Spleen (tissue), 11 donors: ENCODE results near the gene KIAA1143. TPM values are rescaled to one million over a fixed set of nuclear protein-coding genes. Genes with fewer than 3 reads are reported as not detected.

Experiments used
- DNase-seq: peaks from one replicate; pipeline ENCODE4 v3.0.0-alpha.2; 2020
- H3K27ac ChIP-seq, 8 donors: fragments of 200-600 bp; sonication (generic) in 7 of 8; 1 replicate in 4 of 8; 2 replicates in 4 of 8; pipeline versions ENCODE4 v1.5.0 to v1.8.0; 2016 to 2021; ENCODE audit warnings: inconsistent platforms in 4 of 8, mild to moderate bottlenecking in 4 of 8, moderate library complexity in 1 of 8
- H3K27me3 ChIP-seq, 7 donors: fragments of 200-600 bp; sonication (generic) in 6 of 7; replicated peaks in 1 of 7; 1 replicate in 4 of 7; 2 replicates in 3 of 7; pipeline versions ENCODE4 v1.5.0 to v1.8.0; 2016 to 2021; ENCODE audit warnings: inconsistent platforms in 3 of 7, mild to moderate bottlenecking in 1 of 7
- H3K36me3 ChIP-seq, 6 donors: fragments of 200-600 bp; sonication (generic) in 5 of 6; 1 replicate in 4 of 6; 2 replicates in 2 of 6; pipeline versions ENCODE4 v1.5.0 to v1.8.0; 2016 to 2021; ENCODE audit warnings: inconsistent platforms in 2 of 6
- H3K4me1 ChIP-seq, 6 donors: fragments of 200-600 bp; sonication (generic) in 5 of 6; 1 replicate in 3 of 6; 2 replicates in 3 of 6; pipeline versions ENCODE4 v1.5.0 to v1.8.0; 2016 to 2021; ENCODE audit warnings: inconsistent platforms in 3 of 6
- H3K4me3 ChIP-seq, 8 donors: fragments of 200-600 bp; sonication (generic) in 7 of 8; 1 replicate in 4 of 8; 2 replicates in 4 of 8; pipeline versions ENCODE4 v1.5.0 to v1.8.0; 2016 to 2021; ENCODE audit warnings: inconsistent platforms in 4 of 8, mild to moderate bottlenecking in 4 of 8, moderate library complexity in 2 of 8
- H3K9me3 ChIP-seq, 8 donors: fragments of 200-600 bp; sonication (generic) in 7 of 8; 1 replicate in 4 of 8; 2 replicates in 4 of 8; pipeline versions ENCODE4 v1.5.0 to v1.8.0; 2016 to 2021; ENCODE audit warnings: inconsistent platforms in 4 of 8
- CTCF ChIP-seq, 11 experiments: fragments of 200-600 bp in 7 of 11; fragments of 450-650 bp in 4 of 11; sonication (generic) in 4 of 11; IDR thresholded peaks in 8 of 11; conservative IDR thresholded peaks in 3 of 11; 1 replicate in 7 of 11; 2 replicates in 4 of 11; pipeline versions ENCODE4 v1.4.0 to v1.8.0; 2016 to 2021; ENCODE audit warnings: antibody characterized with exemption in 11 of 11, inconsistent platforms in 4 of 11, mild to moderate bottlenecking in 1 of 11
- POLR2A ChIP-seq, 3 donors: fragments of 450-650 bp; IDR thresholded peaks; one replicate each; pipeline ENCODE4 v1.5.1; 2017; ENCODE audit warnings: antibody characterized with exemption in 3 of 3, mild to moderate bottlenecking in 1 of 3
- POLR2AphosphoS5 ChIP-seq, 3 donors: sonication (generic); formaldehyde crosslinking; IDR thresholded peaks; one replicate each; pipeline ENCODE4 v1.5.1; 2017; ENCODE audit warnings: antibody characterized with exemption in 3 of 3
- WGBS, 5 donors: extraction: QIAGEN DNeasy Blood & Tissue Kit in 3 of 5; methylation state at CpG; one replicate each; pipeline versions ENCODE4 v1.1.5 to v1.1.7; 2013 to 2018; 5-methylcytosine and 5-hydroxymethylcytosine counted together
- intact Hi-C: fragments of 100-400 bp; cut with DNase I; formaldehyde crosslinking; loops from one replicate; pipeline ENCODE4 v1.15.0; 2023; ENCODE audit warnings: low total_unique reads
- polyA plus RNA-seq, 3 donors: library from polyadenylated mRNA; stranded (reverse); fragments of 200-250 nt; gene quantifications; one replicate each; pipeline ENCODE4 v1.2.1, GENCODE V29; 2013
- total RNA-seq, 7 donors: library from RNA; depleted of rRNA in 3 of 7; stranded (reverse); fragments of >200 nt in 3 of 7; fragmentation: NEBNext Ultra II Directional in 4 of 7; extraction: Animal tissue kit (Norgen Biotek cat#: 25700) in 4 of 7; gene quantifications; one replicate each; pipeline versions ENCODE4 v1.1.0 to v1.2.1, GENCODE V29; 2016 to 2021
- donor health status: healthy with polysubstance abuse.
- donor health status: DM: no; HTN: no; CAD: no; lungs with moderate emphysema.
- donor health status: DM: no; HTN: no; CAD: no.
- donor health status: Bipolar disorder and iron deficiency.
- donor health status: healthy.
- donor health status: DM: no; HTN: no; CAD: no.
- donor health status: DM: yes; HTN: yes; CAD: no.

Gene KIAA1143
- total and polyA plus RNA-seq, 10 donors = 6.8 to 25.6 (median 21.1) TPM

GRCh38 chr3:44795197-44795596 is 33.8 kb upstream of the KIAA1143 start:
- Histone ChIP-seq H3K27me3 (no peaks in the 10 kb centered on the region), H3K4me3 (no peak overlapping the region), H3K36me3 (peaks cover 0 to 62% (median 0%) of the 10 kb centered on the region in 6 donors), H3K9me3 (no peaks in the 10 kb centered on the region), H3K27ac (no peak overlapping the region), H3K4me1 (no peaks in the 10 kb centered on the region)
- no peak for TF ChIP-seq POLR2A (IDR thresholded peaks at IDR 0.05)
- no peak for TF ChIP-seq CTCF (IDR thresholded peaks at IDR 0.05 in 8 of 11, conservative IDR thresholded peaks at IDR 0.05 in 3 of 11)
- WGBS, 5 donors = 93 to 97% (median 95%) methylated on average over 4 of the region's 4 CpGs
- DNase-seq = no peak
- intact Hi-C loops = no loop called here

DNA sequence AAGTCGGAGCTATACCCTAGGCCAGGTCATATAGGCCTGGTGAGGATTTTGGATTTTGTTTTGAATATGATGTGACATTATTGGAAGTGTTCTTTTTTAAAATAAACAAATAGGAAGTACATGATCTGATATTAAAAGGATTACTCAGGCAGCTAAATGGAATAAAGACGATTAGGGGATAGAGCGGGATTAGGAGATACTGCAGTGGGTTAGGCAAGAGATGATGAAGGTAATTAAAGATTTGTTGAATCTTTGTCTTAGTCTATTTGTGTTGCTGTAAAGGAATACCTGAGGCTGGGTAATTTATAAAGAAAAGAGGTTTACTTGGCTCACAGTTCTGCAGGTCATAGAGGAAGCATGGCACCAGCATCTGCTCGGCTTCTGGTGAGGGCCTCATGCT is 21.5 kb upstream of the KIAA1143 start:
- WGBS, 5 donors = 95 to 99% (median 97%) methylated on average over 4 of the region's 4 CpGs
- no peak overlapping the region for H3K4me3 ChIP-seq
- H3K36me3 ChIP-seq = peaks cover 0 to 65% (median 0%) of the 10 kb centered on the region in 6 donors
- H3K27ac ChIP-seq = no peak overlapping the region
- no peak for DNase-seq
- no peaks in the 10 kb centered on the region for H3K27me3 ChIP-seq
- intact Hi-C loops = no loop called here
- no peaks in the 10 kb centered on the region for H3K4me1 ChIP-seq
- TF ChIP-seq CTCF (IDR thresholded peaks at IDR 0.05 in 8 of 11, conservative IDR thresholded peaks at IDR 0.05 in 3 of 11) (no peak), POLR2AphosphoS5 (IDR thresholded peaks at IDR 0.05) (no peak), POLR2A (IDR thresholded peaks at IDR 0.05) (no peak)
- H3K9me3 ChIP-seq = no peaks in the 10 kb centered on the region

DNA sequence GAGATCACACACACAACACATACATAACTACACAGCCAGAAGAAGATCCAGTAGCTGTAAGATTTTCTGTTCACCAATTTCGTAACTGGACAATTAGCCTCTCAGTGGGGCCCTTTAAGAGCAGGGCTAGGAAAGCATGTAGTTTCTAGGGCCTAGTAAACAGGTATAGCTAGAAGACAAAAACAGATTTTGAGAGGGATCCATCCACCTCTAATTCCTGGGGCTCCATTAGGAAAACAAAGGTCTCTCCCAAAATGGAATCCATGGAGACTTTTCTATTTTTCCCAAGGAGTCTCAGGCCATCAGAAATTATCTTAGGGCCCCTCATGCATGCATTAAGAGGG is 10.7 kb upstream of the KIAA1143 start:
- intact Hi-C loops = no loop called here
- Histone ChIP-seq H3K27me3 (no peaks in the 10 kb centered on the region), H3K4me3 (no peak overlapping the region), H3K9me3 (peaks cover 14 to 47% (median 32%) of the 10 kb centered on the region in 8 donors), H3K36me3 (peaks cover 0 to 21% (median 0%) of the 10 kb centered on the region in 6 donors), H3K27ac (no peak overlapping the region), H3K4me1 (no peaks in the 10 kb centered on the region)
- TF ChIP-seq POLR2AphosphoS5 (IDR thresholded peaks at IDR 0.05) (no peak), POLR2A (IDR thresholded peaks at IDR 0.05) (no peak), CTCF (IDR thresholded peaks at IDR 0.05 in 8 of 11, conservative IDR thresholded peaks at IDR 0.05 in 3 of 11) (no peak)
- 94 to 100% (median 98%) methylated on average over 1 of the region's 1 CpG for WGBS, 5 donors
- no peak for DNase-seq

GRCh38 chr3:44771424-44772098 is 10.1 kb upstream of the KIAA1143 start:
- WGBS, 5 donors = 96 to 100% (median 98%) methylated on average over 1 of the region's 1 CpG
- intact Hi-C loops = no loop called here
- H3K36me3 ChIP-seq = peaks cover 0 to 17% (median 0%) of the 10 kb centered on the region in 6 donors
- H3K4me3 ChIP-seq = no peak overlapping the region
- no peak for TF ChIP-seq CTCF (IDR thresholded peaks at IDR 0.05 in 8 of 11, conservative IDR thresholded peaks at IDR 0.05 in 3 of 11)
- no peak for TF ChIP-seq POLR2A (IDR thresholded peaks at IDR 0.05)
- TF ChIP-seq POLR2AphosphoS5 (IDR thresholded peaks at IDR 0.05) = no peak
- no peaks in the 10 kb centered on the region for H3K27me3 ChIP-seq
- no peak for DNase-seq
- H3K27ac ChIP-seq = no peak overlapping the region
- no peaks in the 10 kb centered on the region for H3K4me1 ChIP-seq
- peaks cover 14 to 47% (median 32%) of the 10 kb centered on the region in 8 donors for H3K9me3 ChIP-seq
